Upper lobe of right lung (tissue), 1 donor: ENCODE measurements around the gene HOATZ. TPM values are rescaled to one million over a fixed set of nuclear protein-coding genes. Genes with fewer than 3 reads are reported as not detected.

ENCODE experiments used
- ATAC-seq: fragments of 200-7000 bp; cut with Tn5 transposase; one replicate; pipeline ENCODE4 v1.9.1; 2020; ENCODE audit warnings: mild to moderate bottlenecking, moderate library complexity
- DNase-seq: peaks from one replicate; pipeline ENCODE4 v3.0.0-alpha.2; 2020
- H3K27ac ChIP-seq: fragments of 200-600 bp; one replicate; pipeline ENCODE4 v1.8.0; 2022
- H3K27me3 ChIP-seq: fragments of 200-600 bp; one replicate; pipeline ENCODE4 v1.8.0; 2022; ENCODE audit warnings: mild to moderate bottlenecking
- H3K36me3 ChIP-seq: fragments of 200-600 bp; one replicate; pipeline ENCODE4 v1.8.0; 2022
- H3K4me1 ChIP-seq: fragments of 200-600 bp; one replicate; pipeline ENCODE4 v1.8.0; 2022
- H3K4me3 ChIP-seq: fragments of 200-600 bp; one replicate; pipeline ENCODE4 v1.8.0; 2022; ENCODE audit warnings: mild to moderate bottlenecking
- H3K9me3 ChIP-seq: fragments of 200-600 bp; one replicate; pipeline ENCODE4 v1.8.0; 2022
- CTCF ChIP-seq: fragments of 200-600 bp; IDR thresholded peaks from one replicate; pipeline ENCODE4 v1.8.0; 2022; ENCODE audit warnings: antibody characterized with exemption
- intact Hi-C: fragments of 100-400 bp; cut with DNase I; formaldehyde crosslinking; loops from one replicate; pipeline ENCODE4 v1.11.0; 2022
- microRNA-seq: library from miRNA; unstranded; fragments of <30 nt; microRNA quantifications from one replicate; pipeline ENCODE4 v1.2.0, GENCODE V29; 2020; ENCODE audit warnings: borderline microRNAs expressed
- total RNA-seq: library from RNA; stranded (reverse); fragmentation: NEBNext Ultra II Directional; extraction: Animal tissue kit (Norgen Biotek cat#: 25700); gene quantifications from one replicate; pipeline ENCODE4 v1.2.1, GENCODE V29; 2021
- donor health status: DM: no; HTN: yes; CAD: no; lungs with severe emphysema.

HOATZ gene
- total RNA-seq, 1 donor from 2014 or later, result not detected

DNA sequence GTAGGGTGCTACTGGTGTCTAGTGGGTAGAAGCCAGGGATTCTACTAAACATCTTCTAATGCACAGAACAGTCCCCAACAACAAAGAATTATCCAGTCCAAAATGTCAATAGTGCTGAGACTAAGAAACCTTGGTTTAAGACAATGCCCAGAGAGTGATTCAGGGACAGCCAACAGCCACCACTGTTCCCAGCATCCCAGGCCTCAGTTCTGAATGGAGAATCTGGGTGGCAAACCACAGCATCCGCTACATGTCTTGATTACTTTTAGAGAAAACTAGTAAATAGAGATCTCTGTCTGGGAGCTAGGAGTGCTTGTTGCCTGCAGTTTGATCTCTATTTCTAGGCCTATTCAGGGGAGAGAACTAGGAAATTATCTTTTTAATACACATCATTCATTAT, 66.8 kb downstream of the HOATZ start:
- H3K4me3 ChIP-seq, result no peak overlapping the region
- no peaks in the 10 kb centered on the region for H3K36me3 ChIP-seq
- ATAC-seq, result no peak
- no peaks in the 10 kb centered on the region for H3K9me3 ChIP-seq
- TF ChIP-seq CTCF, result no peak
- H3K27me3 ChIP-seq, result no peaks in the 10 kb centered on the region
- no peak overlapping the region for H3K27ac ChIP-seq
- no peaks in the 10 kb centered on the region for H3K4me1 ChIP-seq
- intact Hi-C loops, result no loop called here
- no peak for DNase-seq

DNA sequence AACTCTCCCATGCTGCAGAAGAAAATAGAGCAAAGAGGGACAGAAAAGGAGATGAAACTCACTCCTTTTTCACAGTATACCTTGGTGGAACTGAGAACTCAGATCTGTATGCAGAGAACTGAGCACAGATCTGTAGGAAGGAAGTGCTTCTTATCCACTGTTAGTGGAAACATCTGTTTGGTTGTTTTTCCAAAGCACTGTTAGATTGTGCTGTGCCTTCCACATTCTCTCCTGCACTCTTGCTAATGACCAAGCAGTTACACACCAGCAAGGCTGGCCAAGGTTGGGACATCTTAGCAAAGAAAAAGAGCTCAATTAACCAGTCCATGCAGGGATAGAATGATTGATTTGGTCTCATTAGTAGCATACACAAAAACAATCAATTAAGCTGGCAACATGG, 67.6 kb downstream of the HOATZ start:
- no peak overlapping the region for H3K27ac ChIP-seq

GRCh38 chr11:111582881-111583280, 68.3 kb downstream of the HOATZ start:
- Histone ChIP-seq H3K4me1 (no peaks in the 10 kb centered on the region), H3K27me3 (no peaks in the 10 kb centered on the region), H3K27ac (no peak overlapping the region), H3K4me3 (no peak overlapping the region), H3K36me3 (no peaks in the 10 kb centered on the region), H3K9me3 (no peaks in the 10 kb centered on the region)
- TF ChIP-seq CTCF, result no peak
- ATAC-seq (no peak), DNase-seq (no peak)
- intact Hi-C loops, result no loop called here

More for the DNA sequence above, 67.6 kb downstream of the HOATZ start:
- Histone ChIP-seq H3K4me1 (no peaks in the 10 kb centered on the region), H3K36me3 (no peaks in the 10 kb centered on the region), H3K9me3 (no peaks in the 10 kb centered on the region), H3K27me3 (no peaks in the 10 kb centered on the region), H3K4me3 (no peak overlapping the region)
- no peak for ATAC-seq
- intact Hi-C loops, result no loop called here
- no peak for DNase-seq
- TF ChIP-seq CTCF, result no peak

GRCh38 chr11:111585371-111585770, 70.8 kb downstream of the HOATZ start:
- Histone ChIP-seq H3K9me3 (no peaks in the 10 kb centered on the region), H3K36me3 (no peaks in the 10 kb centered on the region), H3K4me3 (no peak overlapping the region), H3K27me3 (no peaks in the 10 kb centered on the region), H3K27ac (no peak overlapping the region), H3K4me1 (no peaks in the 10 kb centered on the region)
- intact Hi-C loops, result no loop called here
- DNase-seq, result no peak
- no peak for TF ChIP-seq CTCF
- peak; percentile 56 for ATAC-seq

DNA sequence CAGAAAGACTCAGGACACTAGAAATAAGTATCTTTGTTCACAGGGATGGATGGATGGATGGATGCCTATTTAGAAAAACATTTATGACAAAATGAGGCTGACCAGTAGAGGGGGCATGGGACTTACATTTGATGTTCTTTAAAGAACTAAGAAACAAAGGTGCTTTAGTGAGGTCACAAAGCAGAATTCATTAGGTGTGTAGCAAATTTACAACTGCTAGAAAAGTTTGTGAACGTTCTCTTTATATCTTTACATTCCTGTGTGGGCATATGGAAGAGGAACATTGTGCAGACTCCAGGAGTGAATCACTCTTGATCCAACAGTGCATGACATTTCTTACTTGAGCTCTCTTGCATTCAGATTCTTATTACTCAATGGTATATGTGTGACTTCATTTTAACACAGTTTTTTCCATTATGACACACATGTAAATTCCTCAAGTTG, 71.8 kb downstream of the HOATZ start:
- no peaks in the 10 kb centered on the region for H3K9me3 ChIP-seq
- no peaks in the 10 kb centered on the region for H3K27me3 ChIP-seq
- ATAC-seq (peak; percentile 76), DNase-seq (no peak)
- peak; percentile 64 for TF ChIP-seq CTCF
- H3K36me3 ChIP-seq, result no peaks in the 10 kb centered on the region
- intact Hi-C loops, result no loop called here
- no peaks in the 10 kb centered on the region for H3K4me1 ChIP-seq
- no peak overlapping the region for H3K27ac ChIP-seq
- no peak overlapping the region for H3K4me3 ChIP-seq

Small RNA genes within 50 kb of the gene (microRNA-seq; reads per million reads assigned to microRNA genes)
- 1.3 reads per million for gene MIR34B
- 14.4 reads per million, percentile 42 among the genes with 10 or more reads in this experiment for gene MIR34C

Other genes with a start within 250 kb of the HOATZ start
- gene POU2AF3, start 216.2 kb upstream of the HOATZ start, total RNA-seq, result 1.8 TPM
- 2.5 TPM for gene POU2AF1, start 135.5 kb upstream of the HOATZ start, total RNA-seq
- gene BTG4, start 2.4 kb upstream of the HOATZ start, total RNA-seq, result not detected
- 17.5 TPM for gene LAYN, start 25.9 kb downstream of the HOATZ start, total RNA-seq
- 32.6 TPM for gene SIK2, start 87.7 kb downstream of the HOATZ start, total RNA-seq